ENCODE data around the gene TMUB1.

DNA sequence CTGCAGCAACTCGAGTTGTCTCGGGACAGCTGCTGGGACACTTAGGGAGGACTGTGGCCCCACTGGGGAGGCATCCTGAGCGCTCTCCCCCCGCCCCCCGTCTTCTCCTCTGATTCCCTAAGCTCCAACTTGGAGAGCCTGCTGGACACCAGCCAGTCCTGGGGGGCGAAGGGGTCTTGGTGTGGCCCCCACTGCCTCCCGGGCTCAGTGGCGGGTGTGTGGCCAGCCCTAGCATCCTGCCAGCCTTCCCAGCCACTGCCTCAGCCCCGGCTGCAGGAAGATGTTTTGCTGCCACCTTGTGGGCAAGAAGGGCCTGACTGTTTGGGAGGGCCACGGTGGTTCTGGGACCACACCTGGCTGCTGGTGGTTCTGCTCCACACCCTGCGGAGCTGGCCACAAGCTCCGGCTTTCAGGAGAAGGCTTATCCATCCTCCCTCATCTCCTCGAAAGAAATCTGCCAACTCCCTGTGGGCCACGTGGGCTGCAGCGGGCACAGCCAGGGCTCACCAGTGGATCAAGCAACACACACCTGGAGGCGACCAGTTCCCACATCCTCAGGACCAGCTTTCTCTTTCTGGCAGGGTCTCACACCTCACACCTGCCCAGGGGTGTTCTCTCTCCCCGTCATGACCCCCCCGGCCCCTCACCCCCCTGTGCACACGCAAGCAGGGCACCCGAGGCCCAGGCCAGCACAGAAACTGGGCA, 27.8 kb upstream of the TMUB1 start:
- TF ChIP-seq CTCF (IDR thresholded peaks at IDR 0.05; ENCODE audit: insufficient read depth, low read length, poor library complexity, severe bottlenecking) (peak; percentile 54), EZH2phosphoT487 (conservative IDR thresholded peaks at IDR 0.05; ENCODE audit: low read length) (no peak)

All from SU-DHL-6 (cell line).